ENCODE data around the gene YIPF1. TPM values are rescaled to one million over a fixed set of nuclear protein-coding genes. Genes with fewer than 3 reads are reported as not detected.

Gene YIPF1
- total RNA-seq, 4 donors from 2014 or later = 16.8 to 21.4 (median 19.7) TPM

DNA sequence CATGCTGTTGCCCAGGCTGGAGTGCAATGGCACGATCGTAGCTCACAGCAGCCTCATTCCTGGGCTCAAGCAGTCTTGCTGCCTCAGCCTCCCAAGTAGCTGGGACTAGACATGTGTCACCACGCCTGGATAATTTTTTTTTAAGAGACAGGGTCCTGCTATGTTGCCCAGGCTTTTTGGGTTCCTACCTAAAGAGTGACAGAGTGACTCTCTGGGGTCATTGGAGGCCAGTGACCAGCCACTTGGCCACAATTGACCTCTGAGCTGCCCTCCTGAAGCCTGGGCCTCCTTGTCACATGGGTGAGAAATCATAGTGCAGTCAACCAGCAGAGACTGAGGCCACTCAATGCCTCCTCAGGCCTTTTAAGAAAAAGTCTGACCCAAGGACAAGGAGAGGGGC lies 10.1 kb upstream of the YIPF1 start:
- no peaks in the 10 kb centered on the region for H3K36me3 ChIP-seq
- H3K9me3 ChIP-seq = no peaks in the 10 kb centered on the region
- intact Hi-C loops (cut with DNase I) = loop anchor here (5.0 kb wide), 1 partner anchor 48 kb away; the partner anchor contains the start of genes IFT25 and LRRC42
- H3K4me1 ChIP-seq = peaks cover 3 to 46% (median 40%) of the 10 kb centered on the region in 4 donors
- H3K4me3 ChIP-seq = no peak overlapping the region
- H3K27ac ChIP-seq (replicated peaks in 1 of 4) = peak overlapping the region in 1 of 4 donors; percentile 76
- H3K27me3 ChIP-seq = no peaks in the 10 kb centered on the region
- no peak for DNase-seq (ENCODE audit: extremely low spot score)
- TF ChIP-seq POLR2AphosphoS5 (IDR thresholded peaks at IDR 0.05) (no peak), POLR2A (IDR thresholded peaks at IDR 0.05; ENCODE audit: low read depth) (no peak), EP300 (IDR thresholded peaks at IDR 0.05) (no peak)
- TF ChIP-seq, protein P1, sequence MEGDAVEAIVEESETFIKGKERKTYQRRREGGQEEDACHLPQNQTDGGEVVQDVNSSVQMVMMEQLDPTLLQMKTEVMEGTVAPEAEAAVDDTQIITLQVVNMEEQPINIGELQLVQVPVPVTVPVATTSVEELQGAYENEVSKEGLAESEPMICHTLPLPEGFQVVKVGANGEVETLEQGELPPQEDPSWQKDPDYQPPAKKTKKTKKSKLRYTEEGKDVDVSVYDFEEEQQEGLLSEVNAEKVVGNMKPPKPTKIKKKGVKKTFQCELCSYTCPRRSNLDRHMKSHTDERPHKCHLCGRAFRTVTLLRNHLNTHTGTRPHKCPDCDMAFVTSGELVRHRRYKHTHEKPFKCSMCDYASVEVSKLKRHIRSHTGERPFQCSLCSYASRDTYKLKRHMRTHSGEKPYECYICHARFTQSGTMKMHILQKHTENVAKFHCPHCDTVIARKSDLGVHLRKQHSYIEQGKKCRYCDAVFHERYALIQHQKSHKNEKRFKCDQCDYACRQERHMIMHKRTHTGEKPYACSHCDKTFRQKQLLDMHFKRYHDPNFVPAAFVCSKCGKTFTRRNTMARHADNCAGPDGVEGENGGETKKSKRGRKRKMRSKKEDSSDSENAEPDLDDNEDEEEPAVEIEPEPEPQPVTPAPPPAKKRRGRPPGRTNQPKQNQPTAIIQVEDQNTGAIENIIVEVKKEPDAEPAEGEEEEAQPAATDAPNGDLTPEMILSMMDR (IDR thresholded peaks at IDR 0.05) = no peak
- 86% methylated on average over 3 of the region's 3 CpGs for WGBS

DNA sequence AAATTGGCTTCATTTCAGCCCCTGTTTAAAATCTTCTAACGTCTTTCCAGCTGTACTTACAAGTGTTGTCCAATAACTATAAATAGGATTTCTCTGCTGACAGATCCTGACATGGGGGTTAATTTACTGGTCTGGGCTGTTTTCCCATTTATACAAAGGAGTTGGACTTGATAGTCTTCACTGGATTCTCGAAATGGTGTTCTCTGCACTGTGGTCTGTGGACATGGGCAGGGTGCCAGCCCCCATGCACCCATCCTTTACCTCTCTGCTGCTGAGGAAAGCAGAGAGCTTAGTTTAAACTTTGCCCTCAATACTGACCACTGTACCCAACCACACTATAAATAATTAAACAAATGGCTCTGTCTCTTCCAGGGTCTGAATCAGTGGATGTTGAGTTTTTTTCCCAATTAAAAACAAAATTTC lies 9.6 kb upstream of the YIPF1 start:
- Histone ChIP-seq H3K27me3 (no peaks in the 10 kb centered on the region), H3K36me3 (no peaks in the 10 kb centered on the region), H3K4me3 (no peak overlapping the region), H3K27ac (replicated peaks in 1 of 4) (peak overlapping the region; percentile 48 to 76 (median 60)), H3K9me3 (no peaks in the 10 kb centered on the region), H3K4me1 (peaks cover 3 to 46% (median 40%) of the 10 kb centered on the region in 4 donors)
- no peak for DNase-seq (ENCODE audit: extremely low spot score)
- TF ChIP-seq, protein P1 (IDR thresholded peaks at IDR 0.05) = no peak
- TF ChIP-seq POLR2AphosphoS5 (IDR thresholded peaks at IDR 0.05) = no peak
- TF ChIP-seq POLR2A (IDR thresholded peaks at IDR 0.05; ENCODE audit: low read depth) = no peak
- 0% methylated on average over 2 of the region's 2 CpGs for WGBS
- intact Hi-C loops (cut with DNase I) = loop anchor here (5.0 kb wide), 1 partner anchor 48 kb away; the partner anchor contains the start of genes IFT25 and LRRC42

DNA sequence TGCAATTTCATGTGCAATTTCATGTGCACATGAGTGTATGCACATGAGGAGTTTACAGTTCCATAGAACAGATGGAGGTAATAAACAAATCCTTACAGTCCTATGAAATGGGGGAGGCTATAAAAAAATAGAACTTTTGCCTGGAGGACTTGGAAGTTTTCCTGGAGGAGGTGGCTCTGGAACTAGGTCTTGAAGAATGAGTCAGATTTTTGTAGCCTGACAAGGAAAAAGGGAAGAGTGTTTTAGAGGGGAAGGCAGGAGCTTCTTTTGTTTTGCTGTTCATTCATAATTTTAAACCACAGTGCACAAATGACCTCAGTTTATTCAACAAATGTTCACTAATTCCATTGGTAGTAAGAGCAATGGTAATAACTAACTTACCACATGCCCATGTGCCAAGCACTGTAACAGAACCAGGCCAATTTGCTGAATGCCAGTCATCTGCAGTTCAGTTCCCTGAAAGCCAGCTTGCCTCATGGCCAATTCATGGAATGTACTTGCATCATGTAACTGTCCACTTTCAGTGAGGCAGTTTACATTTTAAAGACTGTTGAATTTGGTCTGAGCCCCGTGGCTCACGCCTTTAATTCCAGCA lies 7.1 kb upstream of the YIPF1 start:
- intact Hi-C loops (cut with DNase I) = loop anchor here (5.0 kb wide), 1 partner anchor 51 kb away; the partner anchor contains the start of genes IFT25 and LRRC42
- peaks cover 3 to 41% (median 39%) of the 10 kb centered on the region in 4 donors for H3K4me1 ChIP-seq
- 42% methylated on average over 2 of the region's 2 CpGs for WGBS

DNA sequence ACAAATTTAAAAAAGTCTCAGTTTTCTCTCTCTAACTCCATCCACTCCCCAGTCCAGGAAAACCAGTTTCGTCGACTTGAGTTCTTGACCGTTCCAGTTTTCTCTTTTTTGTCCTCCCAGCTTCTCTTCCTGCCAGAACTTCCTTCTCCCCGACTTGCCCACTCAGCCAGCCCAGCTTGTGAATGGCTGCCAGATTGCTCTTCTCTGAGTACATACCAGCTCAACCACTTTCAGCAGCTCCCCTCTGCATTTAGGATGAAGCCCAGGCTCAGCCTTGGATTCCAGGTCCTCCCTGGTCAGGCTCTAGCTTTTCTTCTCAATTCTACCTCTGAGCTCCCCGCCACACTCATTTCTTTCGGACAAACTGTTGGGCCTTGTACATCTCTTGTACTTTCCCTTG lies 5.8 kb upstream of the YIPF1 start:
- no peaks in the 10 kb centered on the region for H3K9me3 ChIP-seq
- H3K4me1 ChIP-seq = peaks cover 7 to 46% (median 43%) of the 10 kb centered on the region in 4 donors
- H3K4me3 ChIP-seq = no peak overlapping the region
- no peak for DNase-seq (ENCODE audit: extremely low spot score)
- no peaks in the 10 kb centered on the region for H3K36me3 ChIP-seq
- TF ChIP-seq EP300 (IDR thresholded peaks at IDR 0.05) (no peak), POLR2A (IDR thresholded peaks at IDR 0.05; ENCODE audit: low read depth) (no peak), POLR2AphosphoS5 (IDR thresholded peaks at IDR 0.05) (no peak)
- TF ChIP-seq, protein P1 (IDR thresholded peaks at IDR 0.05) = no peak
- WGBS = 78% methylated on average over 6 of the region's 6 CpGs
- H3K27ac ChIP-seq (replicated peaks in 1 of 4) = no peak overlapping the region
- intact Hi-C loops (cut with DNase I) = loop anchor here (5.0 kb wide), 1 partner anchor 52 kb away; the partner anchor contains the start of genes IFT25 and LRRC42
- no peaks in the 10 kb centered on the region for H3K27me3 ChIP-seq

More for the DNA sequence above, 7.1 kb upstream of the YIPF1 start:
- Histone ChIP-seq H3K27me3 (no peaks in the 10 kb centered on the region), H3K4me3 (no peak overlapping the region), H3K9me3 (no peaks in the 10 kb centered on the region), H3K27ac (replicated peaks in 1 of 4) (peak overlapping the region; percentile 48 to 76 (median 72)), H3K36me3 (no peaks in the 10 kb centered on the region)
- TF ChIP-seq, protein P1 (IDR thresholded peaks at IDR 0.05) = no peak
- TF ChIP-seq EP300 (IDR thresholded peaks at IDR 0.05) (peak; percentile 66), POLR2AphosphoS5 (IDR thresholded peaks at IDR 0.05) (peak; percentile 50 to 66)
- DNase-seq (ENCODE audit: extremely low spot score) = no peak
